Osteoblast (primary cell): ENCODE results near the gene MMP3. TPM values are rescaled to one million over a fixed set of nuclear protein-coding genes. Genes with fewer than 3 reads are reported as not detected.

Experiments used
- DNase-seq: peaks from one replicate; pipeline ENCODE4 v3.0.0; 2011; ENCODE audit warnings: low spot score, mixed read lengths; ENCODE audit not compliant: insufficient read length; ENCODE audit errors: missing footprints
- H2AFZ ChIP-seq: 2 replicates; pipeline ENCODE4 v1.6.0; 2011; ENCODE audit warnings: mild to moderate bottlenecking, low read length
- H3K27ac ChIP-seq: 2 replicates; pipeline ENCODE4 v1.5.1; 2011; ENCODE audit warnings: mild to moderate bottlenecking, low read depth, low read length, moderate library complexity
- H3K27me3 ChIP-seq: 2 replicates; pipeline ENCODE4 v1.6.0; 2012; ENCODE audit warnings: mild to moderate bottlenecking, control low read depth, inconsistent platforms, low read length, moderate library complexity; ENCODE audit not compliant: insufficient read depth
- H3K36me3 ChIP-seq: 2 replicates; pipeline ENCODE4 v1.5.1; 2011; ENCODE audit warnings: mild to moderate bottlenecking, low read length, control low read depth, moderate library complexity; ENCODE audit not compliant: insufficient read depth
- H3K4me1 ChIP-seq: 2 replicates; pipeline ENCODE4 v1.5.1; 2011; ENCODE audit warnings: mild to moderate bottlenecking, low read length, control low read depth, moderate library complexity; ENCODE audit not compliant: insufficient read depth
- H3K4me2 ChIP-seq: 2 replicates; pipeline ENCODE4 v1.6.0; 2011; ENCODE audit warnings: mild to moderate bottlenecking, low read length; ENCODE audit not compliant: insufficient read depth
- H3K4me3 ChIP-seq: fragments of 200-600 bp; sonication (generic); 3 replicates; pipeline ENCODE4 v1.5.1; 2012; ENCODE audit warnings: mild to moderate bottlenecking, low read length, inconsistent platforms; ENCODE audit not compliant: insufficient read depth
- H3K79me2 ChIP-seq: 2 replicates; pipeline ENCODE4 v1.6.0; 2012; ENCODE audit warnings: mild to moderate bottlenecking, low read length, control low read depth, inconsistent platforms; ENCODE audit not compliant: insufficient read depth
- H3K9me3 ChIP-seq: 2 replicates; pipeline ENCODE4 v1.5.1; 2011; ENCODE audit warnings: low read depth, low read length, control low read depth
- H4K20me1 ChIP-seq: 2 replicates; pipeline ENCODE4 v1.6.0; 2012; ENCODE audit warnings: mild to moderate bottlenecking, low read length, control low read depth; ENCODE audit not compliant: insufficient read depth
- total RNA-seq: library from RNA; depleted of rRNA; stranded (reverse); fragments of >200 nt; gene quantifications from 2 replicates; pipeline ENCODE4 v1.2.3, GENCODE V29; 2012
- TF ChIP-seq, protein P1 (sequence below): IDR thresholded peaks from 2 replicates; pipeline ENCODE4 v1.5.1; 2011; ENCODE audit warnings: mild to moderate bottlenecking, low read depth, low read length, moderate library complexity; ENCODE audit errors: extremely low read depth

MMP3 gene
- total RNA-seq, 1 donor, result 5.1 TPM

DNA sequence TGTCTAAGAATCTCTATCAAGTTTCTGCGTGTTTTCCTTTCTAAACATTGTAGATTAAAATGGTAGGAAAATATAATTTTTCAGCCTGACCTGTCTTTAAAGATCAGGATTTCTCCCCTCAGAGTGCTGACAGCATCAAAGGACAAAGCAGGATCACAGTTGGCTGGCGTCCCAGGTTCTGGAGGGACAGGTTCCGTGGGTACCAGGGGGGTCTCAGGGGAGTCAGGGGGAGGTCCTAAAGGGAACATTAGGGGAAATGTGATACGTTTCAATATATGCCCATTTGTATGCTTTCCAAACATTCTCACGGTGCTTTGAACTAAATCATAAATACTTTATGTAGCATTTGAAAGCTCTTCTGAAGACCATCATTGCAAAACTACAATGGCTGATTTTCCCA lies 3.4 kb downstream of the MMP3 start:
- no peak overlapping the region for H2AFZ ChIP-seq
- H3K27ac ChIP-seq, result no peak overlapping the region
- TF ChIP-seq, protein P1, sequence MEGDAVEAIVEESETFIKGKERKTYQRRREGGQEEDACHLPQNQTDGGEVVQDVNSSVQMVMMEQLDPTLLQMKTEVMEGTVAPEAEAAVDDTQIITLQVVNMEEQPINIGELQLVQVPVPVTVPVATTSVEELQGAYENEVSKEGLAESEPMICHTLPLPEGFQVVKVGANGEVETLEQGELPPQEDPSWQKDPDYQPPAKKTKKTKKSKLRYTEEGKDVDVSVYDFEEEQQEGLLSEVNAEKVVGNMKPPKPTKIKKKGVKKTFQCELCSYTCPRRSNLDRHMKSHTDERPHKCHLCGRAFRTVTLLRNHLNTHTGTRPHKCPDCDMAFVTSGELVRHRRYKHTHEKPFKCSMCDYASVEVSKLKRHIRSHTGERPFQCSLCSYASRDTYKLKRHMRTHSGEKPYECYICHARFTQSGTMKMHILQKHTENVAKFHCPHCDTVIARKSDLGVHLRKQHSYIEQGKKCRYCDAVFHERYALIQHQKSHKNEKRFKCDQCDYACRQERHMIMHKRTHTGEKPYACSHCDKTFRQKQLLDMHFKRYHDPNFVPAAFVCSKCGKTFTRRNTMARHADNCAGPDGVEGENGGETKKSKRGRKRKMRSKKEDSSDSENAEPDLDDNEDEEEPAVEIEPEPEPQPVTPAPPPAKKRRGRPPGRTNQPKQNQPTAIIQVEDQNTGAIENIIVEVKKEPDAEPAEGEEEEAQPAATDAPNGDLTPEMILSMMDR, result no peak
- H3K4me2 ChIP-seq, result no peak overlapping the region
- no peaks in the 10 kb centered on the region for H4K20me1 ChIP-seq
- no peaks in the 10 kb centered on the region for H3K27me3 ChIP-seq
- H3K79me2 ChIP-seq, result no peaks in the 10 kb centered on the region
- no peaks in the 10 kb centered on the region for H3K9me3 ChIP-seq
- H3K36me3 ChIP-seq, result no peaks in the 10 kb centered on the region
- no peak overlapping the region for H3K4me3 ChIP-seq
- H3K4me1 ChIP-seq, result peaks cover 21% of the 10 kb centered on the region
- no peak for DNase-seq

DNA sequence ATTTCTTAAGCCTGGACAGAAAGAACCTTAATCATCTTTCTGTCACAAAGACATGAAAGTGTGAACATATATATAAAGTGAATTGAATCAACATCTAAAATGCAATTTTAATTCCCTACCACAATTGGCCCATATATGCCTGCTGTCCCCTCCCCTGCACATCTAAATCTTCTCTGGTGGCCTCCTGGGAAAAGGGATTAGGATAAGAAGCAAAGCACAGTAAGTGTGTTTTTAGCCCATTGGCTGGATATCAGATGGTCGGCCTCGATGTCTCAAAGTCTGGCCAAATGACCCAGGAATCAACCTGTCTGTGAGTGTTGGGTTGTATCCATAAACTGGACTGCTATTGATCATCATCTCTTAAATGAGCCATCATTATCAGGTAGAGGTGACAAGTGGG lies 5.8 kb downstream of the MMP3 start:
- H3K36me3 ChIP-seq, result no peaks in the 10 kb centered on the region
- H4K20me1 ChIP-seq, result no peaks in the 10 kb centered on the region
- DNase-seq, result no peak
- H3K27me3 ChIP-seq, result no peaks in the 10 kb centered on the region
- no peak overlapping the region for H2AFZ ChIP-seq
- H3K4me3 ChIP-seq, result no peak overlapping the region
- no peak overlapping the region for H3K27ac ChIP-seq
- H3K4me1 ChIP-seq, result peaks cover 13% of the 10 kb centered on the region
- no peaks in the 10 kb centered on the region for H3K9me3 ChIP-seq
- TF ChIP-seq, protein P1, result no peak
- H3K4me2 ChIP-seq, result no peak overlapping the region
- H3K79me2 ChIP-seq, result no peaks in the 10 kb centered on the region

- Histone ChIP-seq H3K4me1 (peaks cover 13% of the 10 kb centered on the region), H2AFZ (no peak overlapping the region), H3K4me2 (no peak overlapping the region), H3K27ac (no peak overlapping the region), H3K79me2 (no peaks in the 10 kb centered on the region), H3K27me3 (no peaks in the 10 kb centered on the region), H3K4me3 (no peak overlapping the region), H3K9me3 (no peaks in the 10 kb centered on the region), H4K20me1 (no peaks in the 10 kb centered on the region), H3K36me3 (no peaks in the 10 kb centered on the region)
- TF ChIP-seq, protein P1, result no peak
- no peak for DNase-seq
Measured at GRCh38 chr11:102837156-102837555, 6.3 kb downstream of the MMP3 start.

DNA sequence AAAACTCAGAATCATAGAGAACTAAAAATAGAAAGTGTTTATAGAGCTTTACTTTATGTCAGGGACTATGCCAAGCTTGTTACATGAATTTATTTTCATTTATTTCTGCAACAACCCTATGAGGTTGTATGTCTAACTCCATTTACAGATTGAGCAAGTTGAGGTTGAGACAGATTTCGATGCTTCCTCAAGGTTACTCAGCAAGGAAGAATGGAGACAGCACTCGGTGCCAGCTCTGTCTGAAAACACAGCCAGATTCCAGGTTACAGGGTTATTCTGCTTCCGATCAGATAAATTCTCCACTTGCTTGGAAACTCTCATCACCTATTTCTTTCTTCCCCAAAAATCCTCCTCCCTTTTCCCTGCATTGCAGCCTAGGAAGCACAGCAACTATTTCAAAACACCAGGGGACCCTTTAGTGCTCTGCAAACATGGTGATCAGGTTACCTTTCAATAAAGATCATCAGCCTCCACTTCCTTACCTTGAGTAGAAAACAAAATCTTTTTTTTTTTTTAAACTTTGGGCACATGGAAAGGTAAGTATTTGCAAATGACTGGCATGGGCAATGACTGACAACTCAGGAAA lies 7.0 kb downstream of the MMP3 start:
- H4K20me1 ChIP-seq, result no peaks in the 10 kb centered on the region
- H3K79me2 ChIP-seq, result no peaks in the 10 kb centered on the region
- no peaks in the 10 kb centered on the region for H3K27me3 ChIP-seq
- H3K27ac ChIP-seq, result no peak overlapping the region
- H3K4me3 ChIP-seq, result no peak overlapping the region
- H2AFZ ChIP-seq, result no peak overlapping the region
- H3K4me2 ChIP-seq, result peak overlapping the region; percentile 35
- H3K36me3 ChIP-seq, result no peaks in the 10 kb centered on the region
- DNase-seq, result peak; percentile 58
- TF ChIP-seq, protein P1, result no peak
- H3K9me3 ChIP-seq, result no peaks in the 10 kb centered on the region
- H3K4me1 ChIP-seq, result peaks cover 17% of the 10 kb centered on the region
